K562 (cell line): ENCODE data around the gene TMEM222. TPM values are rescaled to one million over a fixed set of nuclear protein-coding genes. Genes with fewer than 3 reads are reported as not detected.

ENCODE experiments used
- ATAC-seq: fragments of 200-7000 bp; cut with Tn5 transposase; 3 replicates; pipeline ENCODE4 v1.9.1; 2020; ENCODE audit warnings: moderate library complexity
- BruUV-seq: library from RNA; stranded (reverse); fragments of 400-500 nt; replicated peaks from 2 replicates; lab custom pipeline; 2021; lab: Mats Ljungman, UMichigan
- CTCF ChIA-PET: fragments of 300-600 bp; formaldehyde crosslinking; extraction: SDS; loops from one replicate; lab custom pipeline; 2021; ENCODE audit warnings: low intra/inter-chr PET ratio; lab: Yijun Ruan, JAX
- POLR2A ChIA-PET: fragments of 300-600, 350-650 bp; sonication (Branson Sonifier 250); formaldehyde crosslinking; extraction: SDS; loops from one replicate; lab custom pipeline; 2021; ENCODE audit warnings: antibody characterized with exemption, inconsistent platforms; lab: Yijun Ruan, JAX
- DNase-seq, 4 experiments: peaks; one replicate each; pipeline versions ENCODE4 v3.0.0 to v3.0.0-alpha.2; 2011 to 2018; ENCODE audit warnings: low spot score in 3 of 4, mixed read lengths in 3 of 4; ENCODE audit errors: extremely low read depth in 1 of 4
- FAIRE-seq: peaks from 2 replicates; lab custom pipeline; 2011; peaks lifted over from hg19 to GRCh38; lab: Jason Lieb, UNC
- H2AFZ ChIP-seq: 2 replicates; pipeline ENCODE4 v1.6.0; 2011; ENCODE audit warnings: low read depth, low read length, control low read depth, inconsistent platforms
- H3K27ac ChIP-seq: fragments of 200-600 bp; 3 replicates; pipeline ENCODE4 v1.8.0; 2011; ENCODE audit warnings: low read depth, mild to moderate bottlenecking, control low read depth, inconsistent platforms, low read length, moderate library complexity, mixed read lengths; ENCODE audit errors: extremely low read depth
- H3K27me3 ChIP-seq, 2 experiments: fragments of 300-600 bp in 1 of 2; 2 replicates in 1 of 2; 3 replicates in 1 of 2; pipeline versions ENCODE4 v1.6.0 to v1.8.0; 2011; ENCODE audit warnings: inconsistent platforms in 2 of 2, low read length in 2 of 2, mild to moderate bottlenecking in 1 of 2, mixed read lengths in 1 of 2, moderate library complexity in 1 of 2; ENCODE audit not compliant: control insufficient read depth in 2 of 2, insufficient read depth in 2 of 2
- H3K36me3 ChIP-seq: fragments of 300-600 bp; 3 replicates; pipeline ENCODE4 v1.8.0; 2011; ENCODE audit warnings: mild to moderate bottlenecking, low read length, inconsistent platforms; ENCODE audit not compliant: control insufficient read depth, insufficient read depth
- H3K4me1 ChIP-seq, 2 experiments: fragments of 200-600 bp in 1 of 2; replicated peaks in 1 of 2; 2 replicates in 1 of 2; 3 replicates in 1 of 2; pipeline versions ENCODE4 v1.5.1 to v1.8.0; 2011; ENCODE audit warnings: inconsistent platforms in 2 of 2, low read length in 2 of 2, mild to moderate bottlenecking in 1 of 2, mixed read lengths in 1 of 2, moderate library complexity in 1 of 2; ENCODE audit not compliant: control insufficient read depth in 2 of 2, insufficient read depth in 2 of 2
- H3K4me2 ChIP-seq: 2 replicates; pipeline ENCODE4 v1.6.1; 2011; ENCODE audit warnings: low read length, control low read depth, inconsistent platforms, mixed read lengths; ENCODE audit not compliant: insufficient read depth
- H3K4me3 ChIP-seq: fragments of 200-600 bp; sonication (generic), shearing (Covaris generic); 2 replicates; pipeline ENCODE4 v1.5.1; 2016; ENCODE audit warnings: control low read depth, inconsistent platforms
- H3K79me2 ChIP-seq: fragments of 200-600 bp; 3 replicates; pipeline ENCODE4 v1.8.0; 2011; ENCODE audit warnings: low read length, inconsistent platforms; ENCODE audit not compliant: control insufficient read depth, insufficient read depth
- H3K9ac ChIP-seq, 2 experiments: 2 replicates each; pipeline versions ENCODE4 v1.6.0 to v1.6.1; 2011; ENCODE audit warnings: low read depth in 2 of 2, low read length in 2 of 2, control low read depth in 1 of 2, inconsistent platforms in 1 of 2, mild to moderate bottlenecking in 1 of 2, mixed read lengths in 1 of 2; ENCODE audit not compliant: insufficient read depth in 1 of 2
- H3K9me1 ChIP-seq: one replicate; pipeline ENCODE4 v1.6.0; 2011; ENCODE audit warnings: inconsistent platforms, mild to moderate bottlenecking, low read length, moderate library complexity; ENCODE audit not compliant: control insufficient read depth, insufficient read depth
- H3K9me3 ChIP-seq: replicated peaks from 2 replicates; pipeline ENCODE4 v1.5.1; 2011; ENCODE audit warnings: low read depth, low read length, inconsistent platforms; ENCODE audit not compliant: control insufficient read depth, insufficient read depth
- H4K20me1 ChIP-seq: replicated peaks from 2 replicates; pipeline ENCODE4 v1.6.1; 2011; ENCODE audit warnings: low read length, inconsistent platforms, mixed read lengths; ENCODE audit not compliant: control insufficient read depth, insufficient read depth
- FOXP1 ChIP-seq: sonication (generic); formaldehyde crosslinking; IDR thresholded peaks from 2 replicates; pipeline ENCODE4 v1.8.0; 2022; ENCODE audit warnings: mild to moderate bottlenecking, missing genetic modification reagents
- GATA2 ChIP-seq: sonication (generic); formaldehyde crosslinking; IDR thresholded peaks from 2 replicates; pipeline ENCODE4 v1.4.0; 2020; ENCODE audit warnings: mild to moderate bottlenecking, missing genetic modification reagents
- MCM7 ChIP-seq, 2 experiments: fragments of 450-650 bp; IDR thresholded peaks; 2 replicates each; pipeline ENCODE4 v1.6.1; 2016 to 2018
- NFATC3 ChIP-seq: fragments of 450-650 bp; IDR thresholded peaks from 2 replicates; pipeline ENCODE4 v1.6.1; 2017; ENCODE audit warnings: mild to moderate bottlenecking
- SRSF7 ChIP-seq: fragments of 200-400 bp; formaldehyde crosslinking; optimal IDR thresholded peaks from 2 replicates; pipeline ENCODE3; 2017; ENCODE audit warnings: mild to moderate bottlenecking, low read depth, low read length
- ZNF121 ChIP-seq: sonication (generic); formaldehyde crosslinking; conservative IDR thresholded peaks from 2 replicates; pipeline ENCODE4 v1.8.0; 2022; ENCODE audit warnings: missing genetic modification reagents
- WGBS: fragments of 100-300 bp; shearing (Covaris generic); methylation state at CpG from one replicate; pipeline ENCODE4 v1.1.6; 2016; ENCODE audit warnings: low coverage, mixed read lengths; ENCODE audit not compliant: insufficient coverage; ENCODE audit errors: missing lambda C conversion rate; 5-methylcytosine and 5-hydroxymethylcytosine counted together
- in situ Hi-C: fragments of 300-500 bp; cut with MboI; formaldehyde crosslinking; loops from 4 replicates; pipeline ENCODE4 v1.15.0; 2018; ENCODE audit warnings: inconsistent platforms, mixed read lengths
- intact Hi-C: fragments of 100-400 bp; cut with micrococcal nuclease; formaldehyde crosslinking; loops from 2 replicates; pipeline ENCODE4 v1.14.2; 2022
- polyA plus RNA-seq, 8 experiments: library from polyadenylated mRNA; depleted of rRNA in 4 of 8; stranded (reverse) in 5 of 8; unstranded in 3 of 8; fragments of >200 nt; fragmentation: Nextera tagmentation in 2 of 8; fragmentation: Illumina TruSeq in 1 of 8; extraction: Ambion mirVana in 2 of 8; extraction: Trizol in 1 of 8; gene quantifications; 2 replicates each; pipeline versions ENCODE4 v1.2.1 to v1.2.3, GENCODE V29; 2011 to 2014; ENCODE audit warnings: inconsistent platforms in 1 of 8, missing spikeins in 1 of 8
- total RNA-seq, 7 experiments: library from RNA; depleted of rRNA in 6 of 7; stranded (reverse); fragments of >200 nt in 6 of 7; fragmentation: Illumina TruSeq in 2 of 7; extraction: Trizol in 2 of 7; gene quantifications; 2 replicates each; pipeline versions ENCODE4 v1.2.1 to v1.2.3, GENCODE V29; 2011 to 2021; ENCODE audit warnings: low replicate concordance in 1 of 7
- TF ChIP-seq, protein P1 (sequence below): IDR thresholded peaks from 2 replicates; pipeline ENCODE4 v1.6.1; 2011; ENCODE audit not compliant: insufficient read length; ENCODE audit errors: extremely low read depth
- TF ChIP-seq, protein P2 (sequence below): sonication (generic); formaldehyde crosslinking; IDR thresholded peaks from 2 replicates; pipeline ENCODE4 v1.8.0; 2022; ENCODE audit warnings: mild to moderate bottlenecking, missing genetic modification reagents

The TMEM222 gene
- total and polyA plus RNA-seq, 9 of the 15 experiments (the other 6 are each of a cell fraction or from before 2014, with no cell fraction given): 6.9 to 48.0 (median 32.8) TPM

DNA sequence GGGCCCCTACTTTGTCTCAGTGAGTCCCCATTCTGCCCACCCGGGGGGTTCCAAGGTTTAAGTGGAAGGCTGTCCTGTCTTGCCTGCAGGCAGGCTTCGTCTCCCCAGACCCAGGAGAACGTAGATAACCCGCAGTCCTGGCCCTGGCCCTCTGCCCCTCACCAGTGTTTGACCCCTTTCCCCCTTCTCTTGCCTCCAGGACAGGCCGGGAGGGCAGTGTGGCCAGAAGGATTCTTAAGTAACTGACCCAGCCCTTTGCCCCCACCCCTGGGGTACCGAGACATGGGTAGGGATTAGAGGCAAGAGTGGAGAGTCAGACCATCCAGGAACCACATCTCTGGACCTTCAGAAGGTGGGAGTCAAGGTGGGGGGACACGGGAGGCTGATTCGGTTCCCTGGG lies 8.8 kb downstream of the TMEM222 start:
- CTCF ChIA-PET: no interaction called here
- WGBS: 77% methylated on average over 6 of the region's 8 CpGs

DNA sequence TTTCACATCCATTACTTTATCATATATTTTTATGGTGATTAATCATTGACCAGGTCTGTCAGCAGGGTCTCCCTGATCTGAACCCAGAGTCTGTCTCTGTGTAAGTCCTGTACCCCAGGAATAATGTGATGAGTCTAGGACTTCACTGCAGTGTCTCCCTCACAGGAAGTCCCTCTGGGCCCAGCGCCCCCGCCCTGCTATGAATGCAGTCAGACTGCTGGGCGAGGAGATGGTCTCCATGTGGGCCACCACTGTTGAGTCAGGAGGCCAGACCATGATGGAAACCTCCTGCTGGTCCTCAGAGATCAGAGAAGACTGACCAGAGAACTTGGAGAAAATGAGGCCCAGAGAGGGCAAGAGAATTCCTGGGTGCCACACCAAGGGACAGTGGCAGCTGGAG lies 9.5 kb downstream of the TMEM222 start:
- no peak overlapping the region for H3K4me3 ChIP-seq
- H3K27me3 ChIP-seq: no peaks in the 10 kb centered on the region
- ChIA-PET POLR2A (interaction anchor here (0.5 to 2.5 kb wide), 2 partner anchors 8 to 1781 kb away, joined by 3 to 23 read pairs; partner anchors contain the start of gene TMEM222), CTCF (no interaction called here)
- H3K27ac ChIP-seq: no peak overlapping the region
- in situ Hi-C loops: no loop called here
- H4K20me1 ChIP-seq: peaks cover 16% of the 10 kb centered on the region
- ATAC-seq: no peak
- peaks cover 90% of the 10 kb centered on the region for H3K36me3 ChIP-seq
- no peak for FAIRE-seq
- BruUV-seq: no TSS peak
- WGBS: 97% methylated on average over 3 of the region's 3 CpGs
- intact Hi-C loops: no loop called here
- H3K9ac ChIP-seq: peak overlapping the region in 1 of 2 experiments; percentile 15; a peak in 1 of 4 replicates
- no peak overlapping the region for H3K4me2 ChIP-seq
- peaks cover 33% of the 10 kb centered on the region for H3K79me2 ChIP-seq
- no peaks in the 10 kb centered on the region for H3K9me3 ChIP-seq
- no peak for TF ChIP-seq SRSF7
- no peak for TF ChIP-seq ZNF121 (CRISPR knock-in tag)
- TF ChIP-seq FOXP1 (CRISPR knock-in tag): no peak
- TF ChIP-seq, protein P1, sequence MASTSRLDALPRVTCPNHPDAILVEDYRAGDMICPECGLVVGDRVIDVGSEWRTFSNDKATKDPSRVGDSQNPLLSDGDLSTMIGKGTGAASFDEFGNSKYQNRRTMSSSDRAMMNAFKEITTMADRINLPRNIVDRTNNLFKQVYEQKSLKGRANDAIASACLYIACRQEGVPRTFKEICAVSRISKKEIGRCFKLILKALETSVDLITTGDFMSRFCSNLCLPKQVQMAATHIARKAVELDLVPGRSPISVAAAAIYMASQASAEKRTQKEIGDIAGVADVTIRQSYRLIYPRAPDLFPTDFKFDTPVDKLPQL: no peak
- TF ChIP-seq GATA2 (CRISPR knock-in tag): no peak
- H3K9me1 ChIP-seq: no peaks in the 10 kb centered on the region
- no peak for DNase-seq
- peaks cover 0 to 12% of the 10 kb centered on the region in 2 experiments; a peak in 2 of 5 replicates for H3K4me1 ChIP-seq
- no peak overlapping the region for H2AFZ ChIP-seq

More for the DNA sequence above, 8.8 kb downstream of the TMEM222 start:
- no TSS peak for BruUV-seq
- H3K4me1 ChIP-seq: peaks cover 0 to 12% of the 10 kb centered on the region in 2 experiments; a peak in 2 of 5 replicates
- FAIRE-seq (no peak), ATAC-seq (no peak), DNase-seq (no peak)
- no peaks in the 10 kb centered on the region for H3K27me3 ChIP-seq
- no peaks in the 10 kb centered on the region for H3K9me3 ChIP-seq
- intact Hi-C loops (no loop called here), in situ Hi-C loops (no loop called here)
- TF ChIP-seq, protein P2, sequence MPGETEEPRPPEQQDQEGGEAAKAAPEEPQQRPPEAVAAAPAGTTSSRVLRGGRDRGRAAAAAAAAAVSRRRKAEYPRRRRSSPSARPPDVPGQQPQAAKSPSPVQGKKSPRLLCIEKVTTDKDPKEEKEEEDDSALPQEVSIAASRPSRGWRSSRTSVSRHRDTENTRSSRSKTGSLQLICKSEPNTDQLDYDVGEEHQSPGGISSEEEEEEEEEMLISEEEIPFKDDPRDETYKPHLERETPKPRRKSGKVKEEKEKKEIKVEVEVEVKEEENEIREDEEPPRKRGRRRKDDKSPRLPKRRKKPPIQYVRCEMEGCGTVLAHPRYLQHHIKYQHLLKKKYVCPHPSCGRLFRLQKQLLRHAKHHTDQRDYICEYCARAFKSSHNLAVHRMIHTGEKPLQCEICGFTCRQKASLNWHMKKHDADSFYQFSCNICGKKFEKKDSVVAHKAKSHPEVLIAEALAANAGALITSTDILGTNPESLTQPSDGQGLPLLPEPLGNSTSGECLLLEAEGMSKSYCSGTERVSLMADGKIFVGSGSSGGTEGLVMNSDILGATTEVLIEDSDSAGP (CRISPR knock-in tag): no peak
- TF ChIP-seq NFATC3 (no peak), MCM7 (IDR thresholded peaks at IDR 0.05) (no peak)
- no peak overlapping the region for H3K4me2 ChIP-seq
- no peaks in the 10 kb centered on the region for H3K9me1 ChIP-seq
- peaks cover 40% of the 10 kb centered on the region for H3K79me2 ChIP-seq
- no peak overlapping the region for H3K4me3 ChIP-seq
- H4K20me1 ChIP-seq: peaks cover 16% of the 10 kb centered on the region
- H3K36me3 ChIP-seq: peaks cover 90% of the 10 kb centered on the region
- H3K27ac ChIP-seq: no peak overlapping the region
- POLR2A ChIA-PET: no interaction called here
- H2AFZ ChIP-seq: no peak overlapping the region
- peak overlapping the region in 1 of 2 experiments; percentile 54; a peak in 2 of 4 replicates for H3K9ac ChIP-seq
